HepG2 (cell line): Measurements from ENCODE around the gene SNX9. TPM values are rescaled to one million over a fixed set of nuclear protein-coding genes. Genes with fewer than 3 reads are reported as not detected.

Source experiments
- ATAC-seq: fragments of 200-7000 bp; cut with Tn5 transposase; 3 replicates; pipeline ENCODE4 v1.9.1; 2020; ENCODE audit warnings: mild to moderate bottlenecking, moderate library complexity
- BruUV-seq: library from RNA; stranded (reverse); fragments of 400-500 nt; replicated peaks from 2 replicates; lab custom pipeline; 2021; lab: Mats Ljungman, UMichigan
- CTCF ChIA-PET: fragments of 300-600 bp; formaldehyde crosslinking; extraction: SDS; loops from one replicate; lab custom pipeline; 2021; ENCODE audit warnings: low total read pairs, inconsistent platforms, low intra/inter-chr PET ratio; lab: Yijun Ruan, JAX
- POLR2A ChIA-PET: fragments of 350-600 bp; sonication (Branson Sonifier 250); formaldehyde crosslinking; loops from one replicate; lab custom pipeline; 2020; ENCODE audit warnings: antibody characterized with exemption, inconsistent platforms; lab: Yijun Ruan, JAX
- DNase-seq: peaks from one replicate; pipeline ENCODE4 v3.0.0-alpha.2; 2015; ENCODE audit warnings: low spot score
- FAIRE-seq: peaks from 3 replicates; lab custom pipeline; 2011; peaks lifted over from hg19 to GRCh38; lab: Jason Lieb, UNC
- H2AFZ ChIP-seq: one replicate; pipeline ENCODE4 v1.6.1; 2011; ENCODE audit warnings: low read length, inconsistent platforms
- H3K27ac ChIP-seq: fragments of 300-600 bp; 3 replicates; pipeline ENCODE4 v1.8.0; 2011; ENCODE audit warnings: mixed run types, mild to moderate bottlenecking, mixed read lengths, low read length, inconsistent platforms; ENCODE audit not compliant: insufficient read depth; ENCODE audit errors: extremely low read length
- H3K27me3 ChIP-seq, 2 experiments: fragments of 200-600 bp in 1 of 2; 2 replicates in 1 of 2; 3 replicates in 1 of 2; pipeline versions ENCODE4 v1.6.0 to v1.8.0; 2011; ENCODE audit warnings: low read length in 2 of 2, mild to moderate bottlenecking in 2 of 2, moderate library complexity in 2 of 2, inconsistent platforms in 1 of 2; ENCODE audit not compliant: insufficient read depth in 2 of 2, control insufficient read depth in 1 of 2
- H3K36me3 ChIP-seq, 2 experiments: fragments of 200-600 bp in 1 of 2; replicated peaks in 1 of 2; 2 replicates in 1 of 2; 3 replicates in 1 of 2; pipeline versions ENCODE4 v1.5.1 to v1.8.0; 2011; ENCODE audit warnings: low read length in 2 of 2, inconsistent platforms in 1 of 2; ENCODE audit not compliant: insufficient read depth in 2 of 2, control insufficient read depth in 1 of 2
- H3K4me1 ChIP-seq: 2 replicates; pipeline ENCODE4 v1.5.1; 2012; ENCODE audit warnings: low read length, inconsistent platforms; ENCODE audit not compliant: insufficient read depth
- H3K4me2 ChIP-seq: 2 replicates; pipeline ENCODE4 v1.6.0; 2011; ENCODE audit warnings: low read depth, low read length, inconsistent platforms
- H3K4me3 ChIP-seq, 3 experiments: fragments of 200-600 bp in 1 of 3; sonication (generic), shearing (Covaris generic) in 1 of 3; replicated peaks in 1 of 3; 2 replicates each; pipeline ENCODE4 v1.5.1; 2011 to 2016; ENCODE audit warnings: low read length in 3 of 3, inconsistent platforms in 2 of 3, low read depth in 2 of 3, mild to moderate bottlenecking in 2 of 3, control low read depth in 1 of 3, mixed read lengths in 1 of 3; ENCODE audit not compliant: insufficient read depth in 1 of 3
- H3K79me2 ChIP-seq: one replicate; pipeline ENCODE4 v1.6.1; 2011; ENCODE audit warnings: low read length, inconsistent platforms; ENCODE audit not compliant: insufficient read depth
- H3K9ac ChIP-seq: 2 replicates; pipeline ENCODE4 v1.6.0; 2011; ENCODE audit warnings: mild to moderate bottlenecking, low read depth, low read length, inconsistent platforms; ENCODE audit not compliant: insufficient read depth
- H3K9me3 ChIP-seq: 2 replicates; pipeline ENCODE4 v1.5.1; 2012; ENCODE audit warnings: mild to moderate bottlenecking, low read length
- H4K20me1 ChIP-seq: 2 replicates; pipeline ENCODE4 v1.6.0; 2011; ENCODE audit warnings: inconsistent platforms, mild to moderate bottlenecking, low read length, moderate library complexity; ENCODE audit not compliant: insufficient read depth
- CBX1 ChIP-seq: IDR thresholded peaks from one replicate; pipeline ENCODE4 v1.6.1; 2016; ENCODE audit warnings: antibody characterized with exemption, low read depth
- PHF5A ChIP-seq: IDR thresholded peaks from one replicate; pipeline ENCODE4 v1.6.1; 2018; ENCODE audit warnings: low read depth, missing genetic modification reagents; ENCODE audit not compliant: unreplicated experiment
- POLR2G ChIP-seq: fragments of 200-400 bp; formaldehyde crosslinking; IDR thresholded peaks from 2 replicates; pipeline ENCODE4 v1.6.1; 2018; ENCODE audit warnings: mild to moderate bottlenecking, low read depth, low read length, moderate library complexity
- ZNF280D ChIP-seq: sonication (generic); formaldehyde crosslinking; IDR thresholded peaks from 2 replicates; pipeline ENCODE4 v1.5.1; 2020; ENCODE audit warnings: mild to moderate bottlenecking, missing genetic modification reagents
- whole genome bisulfite sequencing: methylation state at CpG from one replicate; pipeline ENCODE4 v1.1.6; 2017; ENCODE audit warnings: low lambda C conversion rate; 5-methylcytosine and 5-hydroxymethylcytosine counted together
- in situ Hi-C: cut with HindIII; loops from 2 replicates; pipeline ENCODE4 v1.10.0; 2017; ENCODE audit warnings: low pct_unique_long_range_greater_than_20kb; ENCODE audit not compliant: extremely low pct_ligation_motif_present
- intact Hi-C: fragments of 100-400 bp; cut with micrococcal nuclease; formaldehyde crosslinking; loops from one replicate; pipeline ENCODE4 v1.10.0; 2022; ENCODE audit not compliant: unreplicated experiment
- polyA plus RNA-seq, 8 experiments: library from polyadenylated mRNA; depleted of rRNA in 3 of 8; stranded (reverse) in 7 of 8; unstranded in 1 of 8; fragments of >200 nt; fragmentation: Illumina TruSeq in 4 of 8; extraction: Trizol in 4 of 8; gene quantifications; 2 replicates each; pipeline versions ENCODE4 v1.2.1 to v1.2.3, GENCODE V29; 2011 to 2016; ENCODE audit warnings: low read depth in 4 of 8, missing spikeins in 1 of 8, mixed read lengths in 1 of 8; ENCODE audit not compliant: insufficient read depth in 1 of 8
- total RNA-seq, 5 experiments: library from RNA; depleted of rRNA; stranded (reverse); fragments of >200 nt; fragmentation: Illumina TruSeq; extraction: Trizol; gene quantifications; 2 replicates each; pipeline ENCODE4 v1.2.3, GENCODE V29; 2016; ENCODE audit warnings: low read depth in 1 of 5

SNX9 gene
- total and polyA plus RNA-seq, 2 of the 13 experiments (the other 11 are each of a cell fraction or from before 2014, with no cell fraction given) = 21.9 to 36.0 TPM

DNA sequence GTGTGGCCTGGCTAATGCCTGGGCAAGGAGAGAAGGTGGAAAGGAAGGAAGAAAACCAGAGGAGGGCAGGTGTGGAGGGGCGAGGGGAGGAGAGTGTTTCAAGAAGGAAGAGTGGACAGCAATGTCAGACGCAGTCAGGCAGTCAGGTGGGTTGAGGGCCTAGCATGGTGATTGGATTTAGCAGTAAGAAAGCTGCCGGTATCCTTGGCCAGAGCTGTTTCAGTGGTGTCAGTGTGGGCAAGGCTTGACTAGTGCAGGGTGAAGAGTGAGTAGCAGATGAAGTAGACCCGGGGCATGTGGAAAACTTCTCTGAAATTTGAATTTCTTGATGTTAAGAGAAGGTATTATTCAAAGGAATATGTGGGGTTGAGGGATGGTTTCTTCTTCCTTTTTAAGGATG is 27.0 kb downstream of the SNX9 start:
- Histone ChIP-seq H3K36me3 (no peaks in the 10 kb centered on the region), H3K4me2 (no peak overlapping the region), H3K79me2 (peaks cover 78% of the 10 kb centered on the region), H3K4me1 (peaks cover 19% of the 10 kb centered on the region; the same call in 1 of the 2 replicates), H3K9ac (no peak overlapping the region), H3K9me3 (peaks cover 14% of the 10 kb centered on the region), H2AFZ (no peak overlapping the region), H4K20me1 (peaks cover 62% of the 10 kb centered on the region), H3K4me3 (no peak overlapping the region), H3K27ac (no peak overlapping the region), H3K27me3 (no peaks in the 10 kb centered on the region)
- in situ Hi-C loops = no loop called here
- ATAC-seq (peak; percentile 57), DNase-seq (no peak), FAIRE-seq (no peak)
- intact Hi-C loops = no loop called here
- ChIA-PET CTCF (no interaction called here), POLR2A (no interaction called here)
- no TSS peak for BruUV-seq
- no peak for TF ChIP-seq PHF5A (CRISPR knock-in tag)
- no peak for TF ChIP-seq ZNF280D (CRISPR knock-in tag)
- no peak for TF ChIP-seq POLR2G
- no peak for TF ChIP-seq CBX1
- 92% methylated on average over 4 of the region's 4 CpGs for WGBS
